Activated naive CD8-positive, alpha-beta T cell treated with anti-CD3 and anti-CD28 coated beads for 36 hours (primary cell): Measurements from ENCODE around the gene LRFN4. TPM values are rescaled to one million over a fixed set of nuclear protein-coding genes. Genes with fewer than 3 reads are reported as not detected.

Experiments used
- DNase-seq: peaks from one replicate; pipeline ENCODE4 v3.0.0; 2021
- H3K27ac Mint-ChIP-seq: one replicate; pipeline ENCODE4 v1.8.0; 2022; ENCODE audit warnings: mild to moderate bottlenecking, moderate library complexity, mixed read lengths
- H3K27me3 Mint-ChIP-seq: one replicate; pipeline ENCODE4 v1.8.0; 2022; ENCODE audit warnings: mild to moderate bottlenecking, mixed read lengths
- H3K36me3 Mint-ChIP-seq: one replicate; pipeline ENCODE4 v1.8.0; 2021; ENCODE audit warnings: mild to moderate bottlenecking, mixed read lengths
- H3K4me1 Mint-ChIP-seq: one replicate; pipeline ENCODE4 v1.8.0; 2021; ENCODE audit warnings: mixed read lengths
- H3K4me3 Mint-ChIP-seq: one replicate; pipeline ENCODE4 v1.8.0; 2022; ENCODE audit warnings: mild to moderate bottlenecking, moderate library complexity, mixed read lengths
- H3K9me3 Mint-ChIP-seq: one replicate; pipeline ENCODE4 v1.8.0; 2022; ENCODE audit warnings: mixed read lengths
- total RNA-seq, 2 experiments: library from RNA; stranded (reverse); gene quantifications; one replicate each; pipeline ENCODE4 v1.2.3, GENCODE V29; 2021

The LRFN4 gene
- total RNA-seq, 2 experiments from 2014 or later = 36.3 to 37.8 TPM

DNA sequence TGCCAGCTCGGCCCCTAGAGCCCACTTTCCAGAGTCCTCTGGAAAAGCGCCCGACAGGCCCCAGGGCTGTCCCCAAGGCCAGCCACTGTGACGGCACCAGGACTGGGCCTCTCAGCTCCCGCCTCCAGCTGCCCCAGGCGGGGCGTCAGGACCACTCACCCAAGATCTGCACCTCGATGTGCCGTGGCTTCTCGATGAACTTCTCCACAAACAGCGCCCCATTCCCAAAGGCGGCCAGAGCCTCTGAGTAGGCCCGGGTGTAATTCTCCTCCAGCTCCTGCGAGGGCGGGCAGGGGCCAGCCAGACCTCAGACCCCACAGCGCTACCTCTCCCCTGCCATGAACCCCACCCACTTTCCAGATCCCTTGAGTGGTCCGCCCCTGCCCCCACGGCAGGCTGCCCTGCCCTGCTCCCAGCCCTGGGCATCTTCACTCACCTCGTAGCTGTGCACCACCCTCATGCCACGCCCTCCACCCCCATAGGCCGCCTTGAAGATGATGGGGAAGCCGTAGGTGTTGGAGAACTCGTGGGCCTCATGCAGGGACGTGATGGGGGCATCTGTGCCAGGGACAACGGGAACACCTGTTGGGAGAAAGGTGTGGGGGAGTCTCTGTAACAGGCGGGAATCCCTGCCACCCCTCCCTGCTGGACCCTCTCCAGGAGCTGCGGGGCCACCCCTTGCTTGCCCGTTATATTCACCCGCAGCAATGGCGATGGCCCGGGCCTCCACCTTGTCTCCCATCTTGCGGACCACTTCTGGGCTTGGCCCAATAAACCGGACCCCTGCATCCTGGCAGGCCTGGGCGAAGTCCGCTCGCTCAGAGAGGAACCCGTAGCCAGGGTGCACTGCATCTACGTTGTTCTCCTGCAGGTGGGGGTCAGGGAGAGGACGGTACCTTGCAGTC is 14.0 kb downstream of the LRFN4 start:
- Mint-ChIP-seq H3K27me3 (no peaks in the 10 kb centered on the region), H3K36me3 (no peaks in the 10 kb centered on the region), H3K27ac (no peak overlapping the region), H3K4me1 (peaks cover 8% of the 10 kb centered on the region), H3K9me3 (no peaks in the 10 kb centered on the region), H3K4me3 (no peak overlapping the region)
- DNase-seq = no peak

DNA sequence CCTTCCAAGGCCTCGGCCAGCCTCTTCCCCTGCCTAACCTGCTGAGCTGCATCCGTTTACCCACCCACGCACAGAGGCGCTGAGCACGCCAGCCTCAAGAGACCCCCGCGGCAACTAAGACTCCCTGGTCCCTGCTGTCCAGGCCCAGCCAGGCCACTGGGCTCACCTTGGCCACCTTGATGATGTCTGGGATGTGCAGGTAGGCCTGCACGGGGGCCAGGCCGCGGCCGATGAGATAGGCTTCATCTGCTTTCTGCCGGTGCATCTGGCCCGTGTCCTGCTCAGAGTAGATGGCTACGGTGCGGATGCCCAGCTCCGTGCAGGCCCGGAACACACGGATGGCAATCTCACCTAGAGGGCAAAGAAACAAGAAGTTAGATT is 14.6 kb downstream of the LRFN4 start:
- no peak for DNase-seq
- Mint-ChIP-seq H3K9me3 (no peaks in the 10 kb centered on the region), H3K36me3 (no peaks in the 10 kb centered on the region), H3K4me3 (no peak overlapping the region), H3K4me1 (peaks cover 8% of the 10 kb centered on the region), H3K27me3 (no peaks in the 10 kb centered on the region), H3K27ac (no peak overlapping the region)

GRCh38 chr11:66874232-66874631 is 17.4 kb downstream of the LRFN4 start:
- no peak overlapping the region for H3K27ac Mint-ChIP-seq
- H3K9me3 Mint-ChIP-seq = no peaks in the 10 kb centered on the region
- no peaks in the 10 kb centered on the region for H3K27me3 Mint-ChIP-seq

DNA sequence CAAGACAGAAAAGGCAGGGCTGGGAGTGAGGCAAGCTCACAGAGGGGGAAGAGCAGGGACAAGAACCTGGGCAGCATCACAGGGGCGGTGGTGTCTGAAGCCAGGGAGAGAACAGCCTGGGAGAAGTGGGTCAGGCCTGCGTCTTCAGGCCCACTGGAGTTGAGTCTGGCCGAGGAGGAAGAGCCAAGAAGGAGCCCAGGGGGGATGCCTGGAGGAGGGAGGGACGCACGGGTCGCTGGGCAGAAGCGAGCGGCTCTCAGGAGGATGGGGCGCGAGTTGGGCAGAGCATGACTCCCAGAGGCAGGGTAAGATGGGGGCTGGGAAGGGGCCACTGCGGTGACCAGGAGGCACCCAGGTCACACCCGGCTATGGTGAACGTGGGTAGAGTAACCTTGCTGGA is 18.5 kb downstream of the LRFN4 start:
- no peaks in the 10 kb centered on the region for H3K36me3 Mint-ChIP-seq
- no peak overlapping the region for H3K4me3 Mint-ChIP-seq
- H3K27me3 Mint-ChIP-seq = no peaks in the 10 kb centered on the region
- DNase-seq = no peak
- peaks cover under 1% of the 10 kb centered on the region for H3K4me1 Mint-ChIP-seq
- no peak overlapping the region for H3K27ac Mint-ChIP-seq
- H3K9me3 Mint-ChIP-seq = no peaks in the 10 kb centered on the region

More at GRCh38 chr11:66874232-66874631, 17.4 kb downstream of the LRFN4 start:
- no peak overlapping the region for H3K4me3 Mint-ChIP-seq
- peaks cover 4% of the 10 kb centered on the region for H3K4me1 Mint-ChIP-seq
- no peaks in the 10 kb centered on the region for H3K36me3 Mint-ChIP-seq
- DNase-seq = no peak

GRCh38 chr11:66877588-66878385 is 20.9 kb downstream of the LRFN4 start:
- no peak for DNase-seq
- Mint-ChIP-seq H3K36me3 (no peaks in the 10 kb centered on the region), H3K4me1 (peaks cover 9% of the 10 kb centered on the region), H3K9me3 (no peaks in the 10 kb centered on the region), H3K27ac (no peak overlapping the region), H3K4me3 (no peak overlapping the region), H3K27me3 (peaks cover 4% of the 10 kb centered on the region)

GRCh38 chr11:66878474-66878873 is 21.6 kb downstream of the LRFN4 start:
- DNase-seq = no peak
- no peak overlapping the region for H3K4me3 Mint-ChIP-seq
- peaks cover 9% of the 10 kb centered on the region for H3K4me1 Mint-ChIP-seq
- peaks cover 4% of the 10 kb centered on the region for H3K27me3 Mint-ChIP-seq
- no peaks in the 10 kb centered on the region for H3K36me3 Mint-ChIP-seq
- no peak overlapping the region for H3K27ac Mint-ChIP-seq
- H3K9me3 Mint-ChIP-seq = no peaks in the 10 kb centered on the region

DNA sequence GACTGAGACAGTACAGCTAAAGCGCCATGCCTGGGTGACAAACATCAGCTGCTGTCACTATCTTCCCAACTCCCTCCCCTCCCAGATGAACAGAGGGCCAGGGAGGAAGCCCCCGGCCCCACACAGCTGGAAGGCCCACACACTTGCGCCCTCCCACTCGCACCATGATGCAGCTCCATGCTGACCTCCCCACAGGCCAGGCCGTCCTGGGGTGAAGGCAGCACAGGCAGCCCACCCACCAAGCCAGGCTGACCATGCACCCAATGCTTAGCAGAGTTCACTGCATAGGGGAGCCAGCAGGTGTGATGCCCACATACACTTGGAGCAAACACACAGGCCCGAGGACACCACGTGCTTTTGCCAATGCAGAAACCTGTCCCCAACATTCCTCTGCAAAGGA is 22.1 kb downstream of the LRFN4 start:
- H3K27me3 Mint-ChIP-seq = peaks cover 4% of the 10 kb centered on the region
- no peak for DNase-seq
- no peak overlapping the region for H3K27ac Mint-ChIP-seq
- H3K4me1 Mint-ChIP-seq = peaks cover 9% of the 10 kb centered on the region
- no peaks in the 10 kb centered on the region for H3K9me3 Mint-ChIP-seq
- no peaks in the 10 kb centered on the region for H3K36me3 Mint-ChIP-seq
- H3K4me3 Mint-ChIP-seq = no peak overlapping the region

GRCh38 chr11:66879583-66879982 is 22.7 kb downstream of the LRFN4 start:
- peaks cover 9% of the 10 kb centered on the region for H3K4me1 Mint-ChIP-seq
- no peaks in the 10 kb centered on the region for H3K9me3 Mint-ChIP-seq
- H3K27ac Mint-ChIP-seq = no peak overlapping the region
- H3K4me3 Mint-ChIP-seq = no peak overlapping the region
- H3K27me3 Mint-ChIP-seq = peaks cover 4% of the 10 kb centered on the region
- H3K36me3 Mint-ChIP-seq = no peaks in the 10 kb centered on the region
- DNase-seq = no peak

GRCh38 chr11:66879999-66880398 is 23.1 kb downstream of the LRFN4 start:
- Mint-ChIP-seq H3K4me1 (peaks cover 9% of the 10 kb centered on the region), H3K27ac (no peak overlapping the region), H3K36me3 (no peaks in the 10 kb centered on the region), H3K4me3 (no peak overlapping the region), H3K9me3 (no peaks in the 10 kb centered on the region), H3K27me3 (peaks cover 4% of the 10 kb centered on the region)
- DNase-seq = no peak

GRCh38 chr11:66880496-66881450 is 23.9 kb downstream of the LRFN4 start:
- DNase-seq = no peak
- Mint-ChIP-seq H3K4me1 (peaks cover 9% of the 10 kb centered on the region), H3K27ac (no peak overlapping the region), H3K27me3 (peaks cover 4% of the 10 kb centered on the region), H3K36me3 (no peaks in the 10 kb centered on the region), H3K4me3 (no peak overlapping the region), H3K9me3 (no peaks in the 10 kb centered on the region)

- Mint-ChIP-seq H3K4me3 (no peak overlapping the region), H3K27ac (no peak overlapping the region), H3K4me1 (peaks cover 9% of the 10 kb centered on the region), H3K36me3 (no peaks in the 10 kb centered on the region), H3K27me3 (peaks cover 4% of the 10 kb centered on the region), H3K9me3 (no peaks in the 10 kb centered on the region)
- no peak for DNase-seq
Measured at GRCh38 chr11:66881451-66881835, 24.6 kb downstream of the LRFN4 start.

DNA sequence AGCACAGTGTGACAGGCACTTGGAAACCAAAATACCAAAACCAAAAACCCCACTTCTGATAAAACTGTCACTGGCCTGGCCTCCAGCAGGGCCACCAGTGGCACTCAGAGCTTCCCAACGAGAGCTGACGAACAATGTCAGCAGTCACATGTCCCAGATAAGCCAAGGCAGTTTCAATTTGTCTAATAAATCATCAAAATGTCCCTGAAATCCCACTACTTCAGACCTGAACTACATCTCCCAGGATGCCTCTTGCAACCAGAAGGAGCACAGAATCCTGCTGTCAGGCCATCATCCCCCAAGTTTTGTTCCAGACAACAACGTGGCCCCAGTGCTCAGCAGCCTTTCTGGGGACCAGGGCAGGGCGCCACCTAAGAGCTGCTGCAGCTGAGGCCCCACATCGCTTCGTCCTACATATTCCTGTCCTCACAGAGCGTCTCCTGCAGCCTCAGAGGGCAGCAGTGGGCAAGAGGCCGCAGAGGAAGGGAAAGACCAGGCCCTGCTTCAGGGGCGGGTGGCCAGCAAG is 25.1 kb downstream of the LRFN4 start:
- Mint-ChIP-seq H3K27ac (peak overlapping the region; percentile 11), H3K9me3 (no peaks in the 10 kb centered on the region)

DNA sequence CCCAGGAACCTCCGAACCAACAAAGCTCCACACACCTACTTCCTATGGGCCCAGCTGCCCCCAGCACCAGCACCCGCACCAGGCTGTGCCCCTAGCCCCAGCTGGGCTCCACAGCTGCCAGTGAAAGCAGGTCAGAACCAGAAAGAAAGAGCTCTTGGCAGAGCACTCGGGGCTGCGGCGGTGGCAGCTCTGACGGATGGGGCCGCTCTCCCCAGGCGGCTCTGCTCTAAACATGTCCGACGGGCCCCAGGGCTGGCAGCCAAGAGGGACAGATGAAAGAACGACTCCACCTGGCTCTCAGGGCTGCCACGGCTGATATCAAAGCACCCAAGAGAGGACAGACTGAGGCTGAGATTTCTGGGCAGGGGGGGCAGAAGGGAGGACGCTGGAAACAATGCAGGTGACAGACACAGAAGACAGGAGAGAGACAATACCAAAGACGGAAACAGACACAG is 25.7 kb downstream of the LRFN4 start:
- Mint-ChIP-seq H3K9me3 (no peaks in the 10 kb centered on the region), H3K4me3 (no peak overlapping the region), H3K36me3 (no peaks in the 10 kb centered on the region), H3K4me1 (peaks cover 9% of the 10 kb centered on the region), H3K27ac (no peak overlapping the region), H3K27me3 (peaks cover 4% of the 10 kb centered on the region)
- DNase-seq = no peak

More for the DNA sequence above, 25.1 kb downstream of the LRFN4 start:
- Mint-ChIP-seq H3K27me3 (peaks cover 4% of the 10 kb centered on the region), H3K4me3 (no peak overlapping the region), H3K36me3 (no peaks in the 10 kb centered on the region), H3K4me1 (peaks cover 9% of the 10 kb centered on the region)
- DNase-seq = no peak
